Neural progenitor cell (in vitro differentiated cells): ENCODE measurements around the gene KCNC1. TPM values are rescaled to one million over a fixed set of nuclear protein-coding genes. Genes with fewer than 3 reads are reported as not detected.
A peak's percentile ranks its signal among the peaks of the same experiment; 100 is the strongest.

Experiments used
- DNase-seq: peaks from one replicate; pipeline ENCODE4 v3.0.0-alpha.2; 2016; ENCODE audit warnings: low spot score
- H2AFZ ChIP-seq: fragments of 200-600 bp; sonication (generic); replicated peaks from 2 replicates; pipeline ENCODE4 v1.6.1; 2016; ENCODE audit warnings: antibody characterized with exemption
- H3F3A ChIP-seq: fragments of 200-600 bp; sonication (generic); 2 replicates; pipeline ENCODE4 v1.6.1; 2016; ENCODE audit warnings: antibody characterized with exemption, low read depth
- H3K27ac ChIP-seq: fragments of 200-600 bp; sonication (generic); 2 replicates; pipeline ENCODE4 v1.5.1; 2016; ENCODE audit warnings: mild to moderate bottlenecking
- H3K27me3 ChIP-seq: fragments of 200-600 bp; sonication (generic); 2 replicates; pipeline ENCODE4 v1.6.1; 2016; ENCODE audit warnings: mild to moderate bottlenecking, moderate library complexity
- H3K36me3 ChIP-seq: fragments of 200-600 bp; sonication (generic); 2 replicates; pipeline ENCODE4 v1.5.1; 2016
- H3K4me1 ChIP-seq: fragments of 200-600 bp; sonication (generic); 2 replicates; pipeline ENCODE4 v1.6.1; 2016; ENCODE audit warnings: mixed run types
- H3K4me2 ChIP-seq: fragments of 200-600 bp; sonication (generic); 2 replicates; pipeline ENCODE4 v1.6.1; 2016
- H3K4me3 ChIP-seq: fragments of 200-600 bp; sonication (generic); 2 replicates; pipeline ENCODE4 v1.5.1; 2016
- H3K79me2 ChIP-seq: fragments of 200-600 bp; sonication (generic); 2 replicates; pipeline ENCODE4 v1.6.1; 2016; ENCODE audit warnings: low read depth
- H3K9ac ChIP-seq: fragments of 200-600 bp; sonication (generic); 2 replicates; pipeline ENCODE4 v1.6.1; 2016
- H3K9me3 ChIP-seq: fragments of 200-600 bp; sonication (generic); 2 replicates; pipeline ENCODE4 v1.5.1; 2016; ENCODE audit warnings: low read depth
- H4K20me1 ChIP-seq: fragments of 200-600 bp; sonication (generic); 2 replicates; pipeline ENCODE4 v1.6.1; 2016; ENCODE audit warnings: low read depth
- H3K27ac Mint-ChIP-seq: 3 replicates; pipeline ENCODE4 v1.8.0; 2021; ENCODE audit warnings: mixed read lengths
- H3K27me3 Mint-ChIP-seq: 2 replicates; pipeline ENCODE4 v1.8.0; 2022; ENCODE audit warnings: low read depth, mild to moderate bottlenecking, inconsistent platforms, moderate library complexity, mixed read lengths; ENCODE audit not compliant: insufficient read depth
- H3K36me3 Mint-ChIP-seq: 3 replicates; pipeline ENCODE4 v1.8.0; 2021; ENCODE audit warnings: mixed read lengths
- H3K4me1 Mint-ChIP-seq: 3 replicates; pipeline ENCODE4 v1.8.0; 2021; ENCODE audit warnings: mixed read lengths
- H3K4me3 Mint-ChIP-seq: 3 replicates; pipeline ENCODE4 v1.8.0; 2021; ENCODE audit warnings: mild to moderate bottlenecking, moderate library complexity, mixed read lengths
- H3K9me3 Mint-ChIP-seq: 3 replicates; pipeline ENCODE4 v1.8.0; 2020; ENCODE audit warnings: mixed read lengths
- CTCF ChIP-seq: fragments of 200-600 bp; sonication (generic); IDR thresholded peaks from 2 replicates; pipeline ENCODE4 v1.5.1; 2017; ENCODE audit warnings: antibody characterized with exemption, mild to moderate bottlenecking
- EZH2 ChIP-seq: fragments of 200-600 bp; sonication (generic); IDR thresholded peaks from 2 replicates; pipeline ENCODE4 v1.6.1; 2017; ENCODE audit warnings: antibody characterized with exemption, mild to moderate bottlenecking, moderate library complexity
- EZH2phosphoT487 ChIP-seq: fragments of 200-600 bp; sonication (generic); IDR thresholded peaks from 2 replicates; pipeline ENCODE4 v1.6.1; 2017; ENCODE audit warnings: antibody characterized with exemption
- total RNA-seq: library from RNA; depleted of rRNA; stranded (reverse); fragments of >200 nt; gene quantifications from 2 replicates; pipeline ENCODE4 v1.2.3, GENCODE V29; 2015; ENCODE audit warnings: low replicate concordance

The KCNC1 gene
- total RNA-seq, 1 donor from 2014 or later, result 0.04 TPM

- H3K27ac ChIP-seq, result no peak overlapping the region
- no peaks in the 10 kb centered on the region for H3K36me3 ChIP-seq
- H3K9me3 Mint-ChIP-seq, result no peaks in the 10 kb centered on the region
- no peak overlapping the region for H3K27ac Mint-ChIP-seq
- no peak overlapping the region for H3K9ac ChIP-seq
- peaks cover 17% of the 10 kb centered on the region for H3K27me3 Mint-ChIP-seq
- H3K4me1 ChIP-seq, result no peaks in the 10 kb centered on the region
- no peak overlapping the region for H3K4me3 Mint-ChIP-seq
- H2AFZ ChIP-seq, result no peak overlapping the region
- H3K4me1 Mint-ChIP-seq, result peaks cover 1% of the 10 kb centered on the region
- no peaks in the 10 kb centered on the region for H3K79me2 ChIP-seq
- H3K9me3 ChIP-seq, result no peaks in the 10 kb centered on the region
- no peak overlapping the region for H3K4me3 ChIP-seq
- DNase-seq, result no peak
- peaks cover 3% of the 10 kb centered on the region for H3K36me3 Mint-ChIP-seq
- H3K4me2 ChIP-seq, result no peak overlapping the region
- no peaks in the 10 kb centered on the region for H3F3A ChIP-seq
- TF ChIP-seq CTCF (no peak), EZH2 (no peak), EZH2phosphoT487 (no peak)
- no peaks in the 10 kb centered on the region for H3K27me3 ChIP-seq
- H4K20me1 ChIP-seq, result no peaks in the 10 kb centered on the region
These were observed 48.2 kb downstream of the KCNC1 start for GRCh38 chr11:17782603-17783337.

DNA sequence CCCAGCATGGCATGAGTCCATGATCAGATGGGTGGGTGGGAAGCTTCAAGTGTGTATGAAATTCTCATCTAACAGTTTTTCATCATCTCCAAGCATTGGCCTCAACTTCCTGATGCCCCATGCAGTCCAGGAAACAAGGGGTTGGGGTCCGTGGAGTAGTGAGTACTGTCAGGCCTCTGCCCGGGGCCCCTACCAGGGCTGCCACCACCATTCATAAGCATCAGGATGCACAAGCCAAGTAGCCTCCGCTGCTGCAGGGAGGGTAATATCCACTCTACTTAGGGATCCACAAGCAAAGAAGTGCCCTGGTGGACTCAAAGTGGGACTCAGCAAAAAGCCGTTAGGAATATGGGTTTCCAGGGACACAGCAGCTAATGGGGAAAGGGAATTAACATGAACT is 49.3 kb downstream of the KCNC1 start:
- Histone ChIP-seq H3F3A (no peaks in the 10 kb centered on the region), H3K79me2 (no peaks in the 10 kb centered on the region), H3K27ac (no peak overlapping the region), H3K4me3 (no peak overlapping the region), H3K4me1 (no peaks in the 10 kb centered on the region), H3K27me3 (no peaks in the 10 kb centered on the region), H3K4me2 (no peak overlapping the region), H3K9ac (no peak overlapping the region), H3K36me3 (no peaks in the 10 kb centered on the region), H2AFZ (no peak overlapping the region), H3K9me3 (no peaks in the 10 kb centered on the region), H4K20me1 (no peaks in the 10 kb centered on the region)
- TF ChIP-seq CTCF, result no peak
- TF ChIP-seq EZH2, result no peak
- no peak for TF ChIP-seq EZH2phosphoT487
- H3K4me1 Mint-ChIP-seq, result no peaks in the 10 kb centered on the region
- H3K36me3 Mint-ChIP-seq, result peaks cover 3% of the 10 kb centered on the region
- no peaks in the 10 kb centered on the region for H3K9me3 Mint-ChIP-seq
- no peak for DNase-seq
- H3K4me3 Mint-ChIP-seq, result no peak overlapping the region
- peaks cover 8% of the 10 kb centered on the region for H3K27me3 Mint-ChIP-seq
- H3K27ac Mint-ChIP-seq, result no peak overlapping the region

- no peak overlapping the region for H2AFZ ChIP-seq
- Mint-ChIP-seq H3K27ac (no peak overlapping the region), H3K27me3 (peaks cover 5% of the 10 kb centered on the region), H3K4me1 (no peaks in the 10 kb centered on the region), H3K9me3 (no peaks in the 10 kb centered on the region), H3K4me3 (no peak overlapping the region), H3K36me3 (peaks cover 2% of the 10 kb centered on the region)
- no peaks in the 10 kb centered on the region for H3K36me3 ChIP-seq
- H3F3A ChIP-seq, result no peaks in the 10 kb centered on the region
- H3K79me2 ChIP-seq, result no peaks in the 10 kb centered on the region
- TF ChIP-seq EZH2 (no peak), CTCF (no peak), EZH2phosphoT487 (no peak)
- no peak overlapping the region for H3K4me2 ChIP-seq
- H3K27me3 ChIP-seq, result no peaks in the 10 kb centered on the region
- no peak overlapping the region for H3K27ac ChIP-seq
- H4K20me1 ChIP-seq, result no peaks in the 10 kb centered on the region
- no peak overlapping the region for H3K4me3 ChIP-seq
- H3K4me1 ChIP-seq, result peaks cover 3% of the 10 kb centered on the region
- H3K9ac ChIP-seq, result no peak overlapping the region
- H3K9me3 ChIP-seq, result no peaks in the 10 kb centered on the region
- DNase-seq, result peak; percentile 32
These were observed 52.4 kb downstream of the KCNC1 start for GRCh38 chr11:17786824-17787525.
